GM21515 (cell line): Measurements from ENCODE around the gene TMEM41B.

Experiments used
- ATAC-seq: cut with Tn5 transposase; IDR thresholded peaks from one replicate; pipeline ENCODE4 v1.9.1; 2021; ENCODE audit not compliant: unreplicated experiment

Gene TMEM41B

GRCh38 chr11:9310485-9311090 is 3.8 kb downstream of the TMEM41B start:
- no peak for ATAC-seq

- ATAC-seq = no peak
Observed at GRCh38 chr11:9304178-9304577, 10.2 kb downstream of the TMEM41B start.

- no peak for ATAC-seq
Observed at GRCh38 chr11:9302448-9302847, 11.9 kb downstream of the TMEM41B start.

- ATAC-seq = no peak
Observed at GRCh38 chr11:9301720-9302119, 12.7 kb downstream of the TMEM41B start.

GRCh38 chr11:9293646-9294045 is 20.7 kb downstream of the TMEM41B start:
- ATAC-seq = no peak

GRCh38 chr11:9285850-9286587 is 28.4 kb downstream of the TMEM41B start:
- ATAC-seq = no peak

- peak; percentile 77 for ATAC-seq
Observed at GRCh38 chr11:9280655-9281301, 33.6 kb downstream of the TMEM41B start.

GRCh38 chr11:9277176-9277575 is 37.2 kb downstream of the TMEM41B start:
- no peak for ATAC-seq

GRCh38 chr11:9276571-9276970 is 37.8 kb downstream of the TMEM41B start:
- no peak for ATAC-seq

- ATAC-seq = no peak
Observed at GRCh38 chr11:9274499-9275258, 39.7 kb downstream of the TMEM41B start.

GRCh38 chr11:9273376-9274336 is 40.7 kb downstream of the TMEM41B start:
- no peak for ATAC-seq

- no peak for ATAC-seq
Observed at GRCh38 chr11:9269492-9270013, 44.8 kb downstream of the TMEM41B start.

GRCh38 chr11:9267680-9268079 is 46.7 kb downstream of the TMEM41B start:
- ATAC-seq = no peak

- no peak for ATAC-seq
Observed at GRCh38 chr11:9266926-9267325, 47.5 kb downstream of the TMEM41B start.

GRCh38 chr11:9266132-9266736 is 48.2 kb downstream of the TMEM41B start:
- ATAC-seq = no peak

- peak; percentile 28 for ATAC-seq
Observed at GRCh38 chr11:9265211-9266131, 48.9 kb downstream of the TMEM41B start, which contains the start of gene DENND5A. DENND5A (minus strand) TSS chr11:9265350; CDS start chr11:9265069, 281 bp downstream.

GRCh38 chr11:9264316-9265210 is 49.8 kb downstream of the TMEM41B start:
- ATAC-seq = peak; percentile 9
